Effector memory CD8-positive, alpha-beta T cell (primary cell): Measurements from ENCODE around the gene H2AZ2.

ENCODE experiments used
- ATAC-seq: fragments of 150-1000 bp; cut with Tn5 transposase; replicated peaks from 2 replicates; pipeline ENCODE4 v1.10.0; 2021; ENCODE audit warnings: mild to moderate bottlenecking, moderate library complexity
- DNase-seq, 3 experiments: peaks; one replicate each; pipeline ENCODE4 v3.0.0; 2021
- H3K27ac Mint-ChIP-seq, 2 donors: one replicate each; pipeline ENCODE4 v1.8.0; 2022; ENCODE audit warnings: mild to moderate bottlenecking in 2 of 2, mixed read lengths in 2 of 2, moderate library complexity in 2 of 2
- H3K27me3 Mint-ChIP-seq, 2 donors: one replicate each; pipeline ENCODE4 v1.8.0; 2022; ENCODE audit warnings: mixed read lengths in 2 of 2
- H3K36me3 Mint-ChIP-seq: one replicate; pipeline ENCODE4 v1.8.0; 2022; ENCODE audit warnings: mild to moderate bottlenecking, moderate library complexity, mixed read lengths; ENCODE audit not compliant: insufficient read depth
- H3K4me1 Mint-ChIP-seq, 2 donors: one replicate each; pipeline ENCODE4 v1.8.0; 2022; ENCODE audit warnings: low read depth in 2 of 2, mixed read lengths in 2 of 2
- H3K4me3 Mint-ChIP-seq, 2 donors: one replicate each; pipeline ENCODE4 v1.8.0; 2022; ENCODE audit warnings: mild to moderate bottlenecking in 2 of 2, mixed read lengths in 2 of 2, moderate library complexity in 2 of 2
- H3K9me3 Mint-ChIP-seq, 2 donors: one replicate each; pipeline ENCODE4 v1.8.0; 2022; ENCODE audit warnings: mixed read lengths in 2 of 2
- total RNA-seq, 9 experiments: gene quantifications; one replicate each; lab custom pipeline; 2026; lab: John Stamatoyannopoulos, UW

The H2AZ2 gene
- total RNA-seq = 123 to 250 (median 165) reads per million in 9 experiments

GRCh38 chr7:44847920-44848634 lies at the start of gene H2AZ2:
H2AZ2 (minus strand) TSS chr7:44848087; CDS start chr7:44847971, 116 bp downstream.
- H3K36me3 Mint-ChIP-seq = peaks cover 47% of the 10 kb centered on the region
- peak; percentile 74 for ATAC-seq
- H3K9me3 Mint-ChIP-seq = no peaks in the 10 kb centered on the region
- peak within 1 kb of the TSS; percentile 87 to 95 for H3K4me3 Mint-ChIP-seq
- peaks cover 15 to 26% of the 10 kb centered on the region in 2 donors for H3K4me1 Mint-ChIP-seq
- no peaks in the 10 kb centered on the region for H3K27me3 Mint-ChIP-seq
- peak within 1 kb of the TSS; percentile 97 to 99 for H3K27ac Mint-ChIP-seq
- DNase-seq = peak; percentile 99 to 100 (median 99)

GRCh38 chr7:44897309-44897708 lies 49.4 kb upstream of the H2AZ2 start:
- Mint-ChIP-seq H3K36me3 (peaks cover 5% of the 10 kb centered on the region), H3K27me3 (no peaks in the 10 kb centered on the region), H3K4me3 (no peak overlapping the region), H3K27ac (no peak overlapping the region), H3K9me3 (no peaks in the 10 kb centered on the region), H3K4me1 (peaks cover 11 to 16% of the 10 kb centered on the region in 2 donors)
- no peak for DNase-seq
- no peak for ATAC-seq

GRCh38 chr7:44894888-44895580 lies 47.1 kb upstream of the H2AZ2 start:
- no peak overlapping the region for H3K4me3 Mint-ChIP-seq
- H3K9me3 Mint-ChIP-seq = no peaks in the 10 kb centered on the region
- H3K36me3 Mint-ChIP-seq = peaks cover 11% of the 10 kb centered on the region
- H3K27me3 Mint-ChIP-seq = no peaks in the 10 kb centered on the region
- H3K4me1 Mint-ChIP-seq = peaks cover 24 to 33% of the 10 kb centered on the region in 2 donors
- DNase-seq (no peak), ATAC-seq (no peak)
- H3K27ac Mint-ChIP-seq = peak overlapping the region; percentile 66 to 95

GRCh38 chr7:44893710-44894234 lies 45.9 kb upstream of the H2AZ2 start:
- no peaks in the 10 kb centered on the region for H3K9me3 Mint-ChIP-seq
- H3K36me3 Mint-ChIP-seq = peaks cover 11% of the 10 kb centered on the region
- no peak for DNase-seq
- ATAC-seq = no peak
- peak overlapping the region; percentile 95 to 98 for H3K27ac Mint-ChIP-seq
- H3K27me3 Mint-ChIP-seq = no peaks in the 10 kb centered on the region
- H3K4me3 Mint-ChIP-seq = no peak overlapping the region
- H3K4me1 Mint-ChIP-seq = peaks cover 24 to 38% of the 10 kb centered on the region in 2 donors

GRCh38 chr7:44891791-44892190 lies 43.9 kb upstream of the H2AZ2 start:
- Mint-ChIP-seq H3K4me3 (peak overlapping the region; percentile 65 to 71), H3K27ac (peak overlapping the region; percentile 95 to 98), H3K4me1 (peaks cover 22 to 34% of the 10 kb centered on the region in 2 donors), H3K36me3 (peaks cover 15% of the 10 kb centered on the region), H3K9me3 (no peaks in the 10 kb centered on the region), H3K27me3 (no peaks in the 10 kb centered on the region)
- ATAC-seq (peak; percentile 4), DNase-seq (no peak)

GRCh38 chr7:44891372-44891771 lies 43.5 kb upstream of the H2AZ2 start:
- H3K36me3 Mint-ChIP-seq = peaks cover 14% of the 10 kb centered on the region
- peak; percentile 45 to 55 (median 46) for DNase-seq
- H3K9me3 Mint-ChIP-seq = no peaks in the 10 kb centered on the region
- peak overlapping the region; percentile 95 to 98 for H3K27ac Mint-ChIP-seq
- H3K27me3 Mint-ChIP-seq = no peaks in the 10 kb centered on the region
- H3K4me3 Mint-ChIP-seq = peak overlapping the region; percentile 65 to 71
- peaks cover 22 to 34% of the 10 kb centered on the region in 2 donors for H3K4me1 Mint-ChIP-seq
- peak; percentile 95 for ATAC-seq

GRCh38 chr7:44889086-44889781 lies 41.3 kb upstream of the H2AZ2 start:
- Mint-ChIP-seq H3K27me3 (no peaks in the 10 kb centered on the region), H3K4me3 (peak overlapping the region in 1 of 2 donors; percentile 41), H3K36me3 (peaks cover 32% of the 10 kb centered on the region), H3K27ac (peak overlapping the region; percentile 78 to 79), H3K4me1 (peaks cover 30 to 44% of the 10 kb centered on the region in 2 donors), H3K9me3 (no peaks in the 10 kb centered on the region)
- ATAC-seq (no peak), DNase-seq (no peak)

- Mint-ChIP-seq H3K27ac (peak overlapping the region; percentile 99 to 100), H3K4me3 (peak overlapping the region; percentile 30 to 99), H3K9me3 (no peaks in the 10 kb centered on the region), H3K27me3 (no peaks in the 10 kb centered on the region), H3K4me1 (peaks cover 28 to 42% of the 10 kb centered on the region in 2 donors), H3K36me3 (peaks cover 42% of the 10 kb centered on the region)
- DNase-seq = no peak
- ATAC-seq = no peak
Observed at GRCh38 chr7:44887293-44887692, 39.4 kb upstream of the H2AZ2 start.

GRCh38 chr7:44885394-44886317 lies 37.8 kb upstream of the H2AZ2 start, which contains the start of gene PURB:
PURB (minus strand) TSS chr7:44885530; CDS start chr7:44885348, 182 bp downstream.
- ATAC-seq (peak; percentile 86), DNase-seq (peak; percentile 94 to 98 (median 95))
- Mint-ChIP-seq H3K36me3 (peaks cover 37% of the 10 kb centered on the region), H3K4me1 (peaks cover 19 to 41% of the 10 kb centered on the region in 2 donors), H3K27ac (peak within 1 kb of the TSS; percentile 99 to 100), H3K9me3 (no peaks in the 10 kb centered on the region), H3K27me3 (no peaks in the 10 kb centered on the region), H3K4me3 (peak within 1 kb of the TSS; percentile 94 to 99)

GRCh38 chr7:44884621-44885393 lies 36.9 kb upstream of the H2AZ2 start:
- Mint-ChIP-seq H3K4me1 (peaks cover 27 to 46% of the 10 kb centered on the region in 2 donors), H3K36me3 (peaks cover 37% of the 10 kb centered on the region), H3K4me3 (peak overlapping the region; percentile 94 to 99), H3K27me3 (no peaks in the 10 kb centered on the region), H3K27ac (peak overlapping the region; percentile 99 to 100), H3K9me3 (no peaks in the 10 kb centered on the region)
- peak; percentile 30 for ATAC-seq
- DNase-seq = peak; percentile 57 to 69 (median 66)

- Mint-ChIP-seq H3K4me3 (peak overlapping the region; percentile 94 to 99), H3K27ac (peak overlapping the region; percentile 99 to 100), H3K36me3 (peaks cover 37% of the 10 kb centered on the region), H3K9me3 (no peaks in the 10 kb centered on the region), H3K4me1 (peaks cover 27 to 47% of the 10 kb centered on the region in 2 donors), H3K27me3 (no peaks in the 10 kb centered on the region)
- ATAC-seq = no peak
- DNase-seq = no peak
Observed at GRCh38 chr7:44883961-44884620, 36.2 kb upstream of the H2AZ2 start.
